Ecto neural progenitor cell (in vitro differentiated cells): ENCODE results near the gene SLC22A12.
"Not testable (repeated sequence)": the region's sequence is repeated elsewhere in the genome, so short reads cannot be mapped to it uniquely, and the experiment has no call there.

Source experiments
- DNase-seq: peaks from one replicate; pipeline ENCODE4 v3.0.0-alpha.2; 2018; ENCODE audit warnings: low spot score

Gene SLC22A12

GRCh38 chr11:64585150-64585549 lies 5.9 kb upstream of the SLC22A12 start:
- no peak for DNase-seq

GRCh38 chr11:64586366-64586765 lies 4.7 kb upstream of the SLC22A12 start:
- no peak for DNase-seq

DNA sequence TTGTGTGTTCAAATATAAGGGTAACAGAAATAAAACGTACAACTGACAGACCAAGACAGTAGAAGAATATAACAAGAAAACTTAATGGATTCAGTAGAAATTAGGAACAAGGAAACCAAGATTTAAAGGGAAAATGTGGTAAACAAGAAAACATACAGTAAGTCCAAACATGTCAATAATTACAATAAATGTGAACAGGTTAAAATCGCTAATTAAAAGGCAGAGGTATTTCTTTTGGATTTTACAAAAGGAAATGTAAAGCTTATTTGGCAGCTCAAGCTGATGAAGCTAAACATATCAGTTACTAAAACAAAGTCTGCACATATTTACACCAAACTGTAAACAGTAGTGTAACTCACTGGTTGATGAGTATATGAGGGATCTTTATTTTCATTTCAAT lies 2.3 kb upstream of the SLC22A12 start:
- DNase-seq: no peak

DNA sequence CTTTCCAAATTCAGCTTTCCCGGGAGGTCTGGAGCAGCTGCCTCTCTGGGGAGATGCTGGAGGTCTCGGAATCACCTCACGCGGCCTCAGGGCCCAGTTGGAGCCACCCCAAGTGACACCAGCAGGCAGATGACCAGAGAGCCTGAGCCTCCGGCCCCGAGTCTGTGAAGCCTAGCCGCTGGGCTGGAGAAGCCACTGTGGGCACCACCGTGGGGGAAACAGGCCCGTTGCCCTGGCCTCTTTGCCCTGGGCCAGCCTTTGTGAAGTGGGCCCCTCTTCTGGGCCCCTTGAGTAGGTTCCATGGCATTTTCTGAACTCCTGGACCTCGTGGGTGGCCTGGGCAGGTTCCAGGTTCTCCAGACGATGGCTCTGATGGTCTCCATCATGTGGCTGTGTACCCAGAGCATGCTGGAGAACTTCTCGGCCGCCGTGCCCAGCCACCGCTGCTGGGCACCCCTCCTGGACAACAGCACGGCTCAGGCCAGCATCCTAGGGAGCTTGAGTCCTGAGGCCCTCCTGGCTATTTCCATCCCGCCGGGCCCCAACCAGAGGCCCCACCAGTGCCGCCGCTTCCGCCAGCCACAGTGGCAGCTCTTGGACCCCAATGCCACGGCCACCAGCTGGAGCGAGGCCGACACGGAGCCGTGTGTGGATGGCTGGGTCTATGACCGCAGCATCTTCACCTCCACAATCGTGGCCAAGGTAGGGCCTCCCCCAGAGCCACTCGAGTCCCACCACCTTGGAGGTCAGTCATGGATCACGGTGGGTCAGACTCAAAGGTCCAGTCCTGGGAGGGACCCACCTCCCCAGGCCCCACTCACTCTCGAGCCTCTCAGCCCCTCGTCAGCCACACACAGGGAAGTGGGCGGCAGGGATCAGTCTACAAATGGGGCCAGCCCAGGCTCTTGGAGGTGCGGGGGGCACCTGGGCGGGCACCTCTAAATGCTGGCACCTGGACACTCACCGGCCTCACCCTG lies 525 bp downstream of the SLC22A12 start:
- DNase-seq: no peak

- no peak for DNase-seq
These were observed 1.2 kb downstream of the SLC22A12 start for GRCh38 chr11:64592234-64592615.

- no peak for DNase-seq
These were observed 1.6 kb downstream of the SLC22A12 start for GRCh38 chr11:64592656-64593055.

- DNase-seq: no peak
These were observed 2.4 kb downstream of the SLC22A12 start for GRCh38 chr11:64593156-64594105.

GRCh38 chr11:64594159-64594939 lies 3.3 kb downstream of the SLC22A12 start:
- no peak for DNase-seq

- DNase-seq: not testable (repeated sequence)
These were observed 4.9 kb downstream of the SLC22A12 start for GRCh38 chr11:64595922-64596321.

GRCh38 chr11:64597671-64598101 lies 6.7 kb downstream of the SLC22A12 start:
- no peak for DNase-seq

- no peak for DNase-seq
These were observed 7.2 kb downstream of the SLC22A12 start for GRCh38 chr11:64598106-64598796.

- DNase-seq: no peak
These were observed 8.0 kb downstream of the SLC22A12 start for GRCh38 chr11:64598797-64599697.

- DNase-seq: no peak
These were observed 8.7 kb downstream of the SLC22A12 start for GRCh38 chr11:64599698-64600211.

- DNase-seq: no peak
These were observed 9.4 kb downstream of the SLC22A12 start for GRCh38 chr11:64600281-64600992.

DNA sequence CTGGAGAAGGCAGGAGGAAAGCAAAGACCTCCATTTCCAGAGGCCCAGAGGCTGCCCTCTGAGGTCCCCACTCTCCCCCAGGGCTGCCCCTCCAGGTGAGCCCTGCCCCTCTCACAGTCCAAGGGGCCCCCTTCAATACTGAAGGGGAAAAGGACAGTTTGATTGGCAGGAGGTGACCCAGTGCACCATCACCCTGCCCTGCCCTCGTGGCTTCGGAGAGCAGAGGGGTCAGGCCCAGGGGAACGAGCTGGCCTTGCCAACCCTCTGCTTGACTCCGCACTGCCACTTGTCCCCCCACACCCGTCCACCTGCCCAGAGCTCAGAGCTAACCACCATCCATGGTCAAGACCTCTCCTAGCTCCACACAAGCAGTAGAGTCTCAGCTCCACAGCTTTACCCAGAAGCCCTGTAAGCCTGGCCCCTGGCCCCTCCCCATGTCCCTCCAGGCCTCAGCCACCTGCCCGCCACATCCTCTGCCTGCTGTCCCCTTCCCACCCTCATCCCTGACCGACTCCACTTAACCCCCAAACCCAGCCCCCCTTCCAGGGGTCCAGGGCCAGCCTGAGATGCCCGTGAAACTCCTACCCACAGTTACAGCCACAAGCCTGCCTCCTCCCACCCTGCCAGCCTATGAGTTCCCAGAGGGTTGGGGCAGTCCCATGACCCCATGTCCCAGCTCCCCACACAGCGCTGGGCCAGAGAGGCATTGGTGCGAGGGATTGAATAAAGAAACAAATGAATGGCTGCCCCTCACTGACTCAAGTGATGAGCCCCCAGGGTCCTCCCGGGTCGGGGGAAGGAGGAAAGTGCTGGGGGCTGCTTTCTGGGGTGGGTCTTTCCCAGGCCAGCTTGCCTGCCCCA lies 10.8 kb downstream of the SLC22A12 start:
- no peak for DNase-seq

GRCh38 chr11:64602466-64603070 lies 11.5 kb downstream of the SLC22A12 start:
- DNase-seq: no peak

- no peak for DNase-seq
These were observed 12.5 kb downstream of the SLC22A12 start for GRCh38 chr11:64603411-64604110.
